Dendritic cell treated with granulocyte-macrophage colony-stimulating factor and Interleukin-4, amounts not matched to agents 40 ng/mL and 50 ng/mL, for 4 days (primary cell): ENCODE results near the gene SEC61B.

Experiments used
- H3K27ac Mint-ChIP-seq: one replicate; pipeline ENCODE4 v1.8.0; 2022; ENCODE audit warnings: mild to moderate bottlenecking, mixed read lengths
- H3K27me3 Mint-ChIP-seq: one replicate; pipeline ENCODE4 v1.8.0; 2022; ENCODE audit warnings: mild to moderate bottlenecking, mixed read lengths
- H3K36me3 Mint-ChIP-seq: one replicate; pipeline ENCODE4 v1.8.0; 2022; ENCODE audit warnings: low read depth, mixed read lengths
- H3K4me1 Mint-ChIP-seq: one replicate; pipeline ENCODE4 v1.8.0; 2022; ENCODE audit warnings: low read depth, mixed read lengths
- H3K4me3 Mint-ChIP-seq: one replicate; pipeline ENCODE4 v1.8.0; 2022; ENCODE audit warnings: mild to moderate bottlenecking, moderate library complexity, mixed read lengths
- H3K9me3 Mint-ChIP-seq: one replicate; pipeline ENCODE4 v1.8.0; 2022; ENCODE audit warnings: mixed read lengths
- intact Hi-C: fragments of 100-400 bp; cut with micrococcal nuclease; formaldehyde crosslinking; loops from one replicate; pipeline ENCODE4 v1.15.0; 2022

SEC61B gene

GRCh38 chr9:99259231-99259918, 37.3 kb downstream of the SEC61B start:
- Mint-ChIP-seq H3K27me3 (no peaks in the 10 kb centered on the region), H3K9me3 (no peaks in the 10 kb centered on the region), H3K4me1 (peaks cover 21% of the 10 kb centered on the region), H3K27ac (peak overlapping the region; percentile 68), H3K4me3 (peak overlapping the region; percentile 66), H3K36me3 (no peaks in the 10 kb centered on the region)
- intact Hi-C loops, result no loop called here

GRCh38 chr9:99261923-99262322, 39.8 kb downstream of the SEC61B start:
- Mint-ChIP-seq H3K36me3 (no peaks in the 10 kb centered on the region), H3K9me3 (no peaks in the 10 kb centered on the region), H3K4me1 (peaks cover 30% of the 10 kb centered on the region), H3K27me3 (no peaks in the 10 kb centered on the region), H3K27ac (no peak overlapping the region), H3K4me3 (no peak overlapping the region)
- intact Hi-C loops, result loop anchor here (10.0 kb wide), 2 partner anchors 753 to 953 kb away; no protein-coding TSS in a partner anchor

GRCh38 chr9:99262949-99263418, 40.9 kb downstream of the SEC61B start:
- Mint-ChIP-seq H3K27ac (no peak overlapping the region), H3K9me3 (no peaks in the 10 kb centered on the region), H3K27me3 (no peaks in the 10 kb centered on the region), H3K4me1 (peaks cover 33% of the 10 kb centered on the region), H3K4me3 (no peak overlapping the region), H3K36me3 (no peaks in the 10 kb centered on the region)
- intact Hi-C loops, result loop anchor here (10.0 kb wide), 2 partner anchors 752 to 952 kb away; no protein-coding TSS in a partner anchor

GRCh38 chr9:99264070-99264680, 42.1 kb downstream of the SEC61B start:
- intact Hi-C loops, result loop anchor here (10.0 kb wide), 2 partner anchors 751 to 951 kb away; no protein-coding TSS in a partner anchor
- peaks cover 31% of the 10 kb centered on the region for H3K4me1 Mint-ChIP-seq
- H3K4me3 Mint-ChIP-seq, result no peak overlapping the region
- no peaks in the 10 kb centered on the region for H3K27me3 Mint-ChIP-seq
- H3K27ac Mint-ChIP-seq, result no peak overlapping the region
- no peaks in the 10 kb centered on the region for H3K9me3 Mint-ChIP-seq
- no peaks in the 10 kb centered on the region for H3K36me3 Mint-ChIP-seq

GRCh38 chr9:99265691-99266090, 43.6 kb downstream of the SEC61B start:
- Mint-ChIP-seq H3K27me3 (no peaks in the 10 kb centered on the region), H3K27ac (no peak overlapping the region)
- intact Hi-C loops, result loop anchor here (2.0 to 10.0 kb wide), 4 partner anchors 81 to 1057 kb away; no protein-coding TSS in a partner anchor

GRCh38 chr9:99266255-99267023, 44.4 kb downstream of the SEC61B start:
- no peak overlapping the region for H3K4me3 Mint-ChIP-seq
- intact Hi-C loops, result loop anchor here (2.0 to 10.0 kb wide), 4 partner anchors 82 to 1056 kb away; no protein-coding TSS in a partner anchor
- H3K27ac Mint-ChIP-seq, result no peak overlapping the region
- H3K27me3 Mint-ChIP-seq, result peaks cover 2% of the 10 kb centered on the region
- no peaks in the 10 kb centered on the region for H3K9me3 Mint-ChIP-seq
- H3K36me3 Mint-ChIP-seq, result no peaks in the 10 kb centered on the region
- H3K4me1 Mint-ChIP-seq, result peaks cover 23% of the 10 kb centered on the region

More at GRCh38 chr9:99265691-99266090, 43.6 kb downstream of the SEC61B start:
- no peak overlapping the region for H3K4me3 Mint-ChIP-seq
- no peaks in the 10 kb centered on the region for H3K36me3 Mint-ChIP-seq
- H3K4me1 Mint-ChIP-seq, result peaks cover 23% of the 10 kb centered on the region
- H3K9me3 Mint-ChIP-seq, result no peaks in the 10 kb centered on the region

- Mint-ChIP-seq H3K4me3 (no peak overlapping the region), H3K9me3 (no peaks in the 10 kb centered on the region), H3K4me1 (peaks cover 12% of the 10 kb centered on the region), H3K27me3 (peaks cover 2% of the 10 kb centered on the region), H3K27ac (no peak overlapping the region), H3K36me3 (no peaks in the 10 kb centered on the region)
- intact Hi-C loops, result loop anchor here (10.0 kb wide), 2 partner anchors 745 to 945 kb away; no protein-coding TSS in a partner anchor
These were observed 47.3 kb downstream of the SEC61B start for GRCh38 chr9:99269416-99269815.

- Mint-ChIP-seq H3K9me3 (no peaks in the 10 kb centered on the region), H3K4me3 (no peak overlapping the region), H3K27me3 (peaks cover 2% of the 10 kb centered on the region), H3K4me1 (peaks cover 11% of the 10 kb centered on the region), H3K36me3 (no peaks in the 10 kb centered on the region), H3K27ac (no peak overlapping the region)
- intact Hi-C loops, result no loop called here
These were observed 48.4 kb downstream of the SEC61B start for GRCh38 chr9:99270491-99270890.

GRCh38 chr9:99272836-99273235, 50.8 kb downstream of the SEC61B start:
- Mint-ChIP-seq H3K27me3 (peaks cover 3% of the 10 kb centered on the region), H3K4me3 (no peak overlapping the region), H3K4me1 (no peaks in the 10 kb centered on the region), H3K36me3 (no peaks in the 10 kb centered on the region), H3K9me3 (no peaks in the 10 kb centered on the region), H3K27ac (no peak overlapping the region)
- intact Hi-C loops, result no loop called here

GRCh38 chr9:99274016-99274415, 51.9 kb downstream of the SEC61B start:
- no peak overlapping the region for H3K4me3 Mint-ChIP-seq
- H3K9me3 Mint-ChIP-seq, result no peaks in the 10 kb centered on the region
- no peaks in the 10 kb centered on the region for H3K36me3 Mint-ChIP-seq
- peaks cover 3% of the 10 kb centered on the region for H3K27me3 Mint-ChIP-seq
- no peak overlapping the region for H3K27ac Mint-ChIP-seq
- no peaks in the 10 kb centered on the region for H3K4me1 Mint-ChIP-seq
- intact Hi-C loops, result no loop called here

GRCh38 chr9:99274495-99274894, 52.4 kb downstream of the SEC61B start:
- Mint-ChIP-seq H3K27ac (no peak overlapping the region), H3K9me3 (no peaks in the 10 kb centered on the region), H3K4me1 (no peaks in the 10 kb centered on the region)

More at GRCh38 chr9:99274495-99274894, 52.4 kb downstream of the SEC61B start:
- Mint-ChIP-seq H3K36me3 (no peaks in the 10 kb centered on the region), H3K27me3 (peaks cover 3% of the 10 kb centered on the region), H3K4me3 (no peak overlapping the region)
- intact Hi-C loops, result no loop called here
